Fibroblast of lung (primary cell): ENCODE data around the gene NTSR1. TPM values are rescaled to one million over a fixed set of nuclear protein-coding genes. Genes with fewer than 3 reads are reported as not detected.
A peak's percentile ranks its signal among the peaks of the same experiment; 100 is the strongest.

ENCODE experiments used
- DNase-seq, 2 donors: peaks; one replicate each; pipeline versions ENCODE4 v3.0.0 to v3.0.0-alpha.2; 2010; ENCODE audit warnings: low read depth in 2 of 2
- H2AFZ ChIP-seq: 2 replicates; pipeline ENCODE4 v1.5.1; 2012; ENCODE audit warnings: low read length, control low read depth, inconsistent platforms
- H3K27ac ChIP-seq: 2 replicates; pipeline ENCODE4 v1.5.1; 2011; ENCODE audit warnings: low read length, control low read depth; ENCODE audit not compliant: insufficient read depth
- H3K27me3 ChIP-seq: 2 replicates; pipeline ENCODE4 v1.5.1; 2011; ENCODE audit warnings: mild to moderate bottlenecking, low read length; ENCODE audit not compliant: control insufficient read depth, insufficient read depth
- H3K36me3 ChIP-seq: 2 replicates; pipeline ENCODE4 v1.5.1; 2011; ENCODE audit warnings: low read length; ENCODE audit not compliant: control insufficient read depth, insufficient read depth
- H3K4me1 ChIP-seq: 2 replicates; pipeline ENCODE4 v1.5.1; 2011; ENCODE audit warnings: low read length; ENCODE audit not compliant: control insufficient read depth, insufficient read depth; ENCODE audit errors: extremely low read depth
- H3K4me2 ChIP-seq: 2 replicates; pipeline ENCODE4 v1.5.1; 2011; ENCODE audit warnings: low read length, control low read depth; ENCODE audit not compliant: insufficient read depth; ENCODE audit errors: extremely low read depth
- H3K4me3 ChIP-seq, 4 experiments: fragments of 200-600 bp in 1 of 4; sonication (generic) in 1 of 4; replicated peaks in 1 of 4; 2 replicates each; pipeline ENCODE4 v1.5.1; 2011 to 2016; ENCODE audit warnings: low read length in 4 of 4, low read depth in 3 of 4, mild to moderate bottlenecking in 3 of 4, control low read depth in 2 of 4, inconsistent platforms in 1 of 4, mixed read lengths in 1 of 4; ENCODE audit not compliant: insufficient read depth in 1 of 4; ENCODE audit errors: control extremely low read depth in 1 of 4
- H3K79me2 ChIP-seq: 2 replicates; pipeline ENCODE4 v1.5.1; 2012; ENCODE audit warnings: mild to moderate bottlenecking, low read length, inconsistent platforms; ENCODE audit not compliant: control insufficient read depth, insufficient read depth
- H3K9ac ChIP-seq: 2 replicates; pipeline ENCODE4 v1.5.1; 2011; ENCODE audit warnings: mild to moderate bottlenecking, low read length, control low read depth; ENCODE audit not compliant: insufficient read depth
- H3K9me3 ChIP-seq: 2 replicates; pipeline ENCODE4 v1.5.1; 2012; ENCODE audit warnings: low read depth, low read length; ENCODE audit not compliant: control insufficient read depth, insufficient read depth
- H4K20me1 ChIP-seq: 2 replicates; pipeline ENCODE4 v1.5.1; 2011; ENCODE audit warnings: low read length; ENCODE audit not compliant: control insufficient read depth, insufficient read depth; ENCODE audit errors: extremely low read depth
- EZH2 ChIP-seq: IDR thresholded peaks from 2 replicates; pipeline ENCODE4 v1.5.1; 2012; ENCODE audit warnings: low read length, control low read depth, mild to moderate bottlenecking; ENCODE audit errors: missing control alignments
- polyA plus RNA-seq, 2 donors: library from polyadenylated mRNA; depleted of rRNA in 1 of 2; stranded (reverse) in 1 of 2; unstranded in 1 of 2; fragments of >200 nt; gene quantifications; 2 replicates each; pipeline ENCODE4 v1.2.1, GENCODE V29; 2011 to 2012; ENCODE audit warnings: missing spikeins in 1 of 2
- total RNA-seq: library from RNA; depleted of rRNA; stranded (reverse); fragments of >200 nt; gene quantifications from 2 replicates; pipeline ENCODE4 v1.2.1, GENCODE V29; 2014
- TF ChIP-seq, protein P1 (sequence below), 2 donors: IDR thresholded peaks in 1 of 2; conservative IDR thresholded peaks in 1 of 2; 1 replicate in 1 of 2; 2 replicates in 1 of 2; pipeline ENCODE4 v1.5.1; 2011 to 2012; ENCODE audit warnings: low read length in 2 of 2, control low read depth in 1 of 2, inconsistent platforms in 1 of 2, low read depth in 1 of 2, mild to moderate bottlenecking in 1 of 2

NTSR1 gene
- total and polyA plus RNA-seq, 2 donors (not counting 1 experiment from before 2014, with no cell fraction given), result 0.05 to 0.33 TPM

DNA sequence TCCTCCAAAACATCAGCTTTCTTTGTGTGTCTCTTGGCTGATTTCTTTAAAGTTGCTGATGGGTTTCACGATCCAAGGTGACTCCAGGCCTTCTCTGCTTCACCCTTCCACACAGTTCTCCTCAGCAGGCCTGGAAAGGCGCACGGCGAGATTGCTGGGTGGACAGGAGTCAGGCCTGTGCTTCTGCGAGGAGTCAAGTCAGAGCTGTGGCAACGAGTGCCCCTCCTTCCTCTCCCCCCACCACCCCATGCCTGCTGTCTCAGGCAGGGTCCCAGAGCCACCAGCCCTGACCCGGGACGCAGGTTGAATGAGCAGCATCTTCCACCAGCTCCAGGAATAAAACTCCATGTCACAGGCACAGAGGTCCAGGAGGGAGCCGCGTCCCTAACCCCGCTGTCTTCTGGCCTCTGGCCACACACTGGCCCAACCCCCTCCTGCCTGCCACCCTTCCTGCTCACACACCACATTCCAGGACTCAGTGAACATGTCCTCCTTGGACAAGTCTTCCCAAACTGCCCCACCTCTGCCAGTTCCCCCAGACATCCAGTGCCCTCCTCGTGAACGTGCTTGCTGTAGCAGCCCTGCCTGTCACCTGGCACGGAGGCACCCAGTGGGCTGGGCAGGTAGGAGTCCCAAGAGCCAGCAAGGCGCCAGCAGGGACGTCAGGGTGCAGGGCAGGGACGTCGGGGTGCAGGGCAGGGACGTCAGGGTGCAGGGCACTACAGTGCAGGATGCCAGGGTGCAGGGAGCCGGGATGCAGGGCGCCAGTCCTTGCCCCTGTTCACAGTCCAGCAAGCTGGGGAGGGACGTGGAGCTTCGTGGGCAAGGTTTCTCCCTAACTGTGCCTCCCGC is 7.2 kb upstream of the NTSR1 start:
- no peak overlapping the region for H3K9ac ChIP-seq
- H3K27me3 ChIP-seq, result no peaks in the 10 kb centered on the region
- no peak for DNase-seq
- no peaks in the 10 kb centered on the region for H4K20me1 ChIP-seq
- no peaks in the 10 kb centered on the region for H3K36me3 ChIP-seq
- no peak for TF ChIP-seq EZH2
- TF ChIP-seq, protein P1, sequence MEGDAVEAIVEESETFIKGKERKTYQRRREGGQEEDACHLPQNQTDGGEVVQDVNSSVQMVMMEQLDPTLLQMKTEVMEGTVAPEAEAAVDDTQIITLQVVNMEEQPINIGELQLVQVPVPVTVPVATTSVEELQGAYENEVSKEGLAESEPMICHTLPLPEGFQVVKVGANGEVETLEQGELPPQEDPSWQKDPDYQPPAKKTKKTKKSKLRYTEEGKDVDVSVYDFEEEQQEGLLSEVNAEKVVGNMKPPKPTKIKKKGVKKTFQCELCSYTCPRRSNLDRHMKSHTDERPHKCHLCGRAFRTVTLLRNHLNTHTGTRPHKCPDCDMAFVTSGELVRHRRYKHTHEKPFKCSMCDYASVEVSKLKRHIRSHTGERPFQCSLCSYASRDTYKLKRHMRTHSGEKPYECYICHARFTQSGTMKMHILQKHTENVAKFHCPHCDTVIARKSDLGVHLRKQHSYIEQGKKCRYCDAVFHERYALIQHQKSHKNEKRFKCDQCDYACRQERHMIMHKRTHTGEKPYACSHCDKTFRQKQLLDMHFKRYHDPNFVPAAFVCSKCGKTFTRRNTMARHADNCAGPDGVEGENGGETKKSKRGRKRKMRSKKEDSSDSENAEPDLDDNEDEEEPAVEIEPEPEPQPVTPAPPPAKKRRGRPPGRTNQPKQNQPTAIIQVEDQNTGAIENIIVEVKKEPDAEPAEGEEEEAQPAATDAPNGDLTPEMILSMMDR (conservative IDR thresholded peaks at IDR 0.05 in 1 of 2, IDR thresholded peaks at IDR 0.05 in 1 of 2; ENCODE audit: low read depth in 1 of 2, low read length in 2 of 2), result no peak
- H3K27ac ChIP-seq, result no peak overlapping the region
- no peaks in the 10 kb centered on the region for H3K79me2 ChIP-seq
- H3K4me2 ChIP-seq, result no peak overlapping the region
- H3K4me3 ChIP-seq, result no peak overlapping the region
- peaks cover 15% of the 10 kb centered on the region for H3K4me1 ChIP-seq
- H2AFZ ChIP-seq, result no peak overlapping the region
- no peaks in the 10 kb centered on the region for H3K9me3 ChIP-seq

DNA sequence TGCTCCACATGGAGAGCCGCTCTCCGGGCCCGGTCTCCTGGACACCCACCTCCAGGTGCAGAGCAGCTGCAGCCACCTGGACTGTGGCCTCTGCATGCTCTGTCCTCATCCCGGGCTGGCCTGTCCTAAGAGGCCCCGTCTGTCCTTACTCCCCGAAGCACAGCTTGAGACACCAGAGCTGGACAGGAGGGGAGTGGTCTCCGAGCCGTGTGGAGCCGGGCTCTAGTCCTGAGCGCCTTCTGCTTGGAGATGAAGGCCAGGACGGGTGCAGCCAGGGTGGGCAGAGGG is 6.7 kb upstream of the NTSR1 start:
- Histone ChIP-seq H3K9ac (no peak overlapping the region), H3K27ac (no peak overlapping the region), H3K36me3 (no peaks in the 10 kb centered on the region), H2AFZ (no peak overlapping the region), H3K4me3 (no peak overlapping the region), H3K4me2 (no peak overlapping the region), H3K27me3 (no peaks in the 10 kb centered on the region), H4K20me1 (no peaks in the 10 kb centered on the region), H3K4me1 (peaks cover 15% of the 10 kb centered on the region), H3K9me3 (no peaks in the 10 kb centered on the region), H3K79me2 (no peaks in the 10 kb centered on the region)
- DNase-seq, result no peak
- TF ChIP-seq, protein P1 (conservative IDR thresholded peaks at IDR 0.05 in 1 of 2, IDR thresholded peaks at IDR 0.05 in 1 of 2; ENCODE audit: low read depth in 1 of 2, low read length in 2 of 2), result no peak
- TF ChIP-seq EZH2, result no peak

DNA sequence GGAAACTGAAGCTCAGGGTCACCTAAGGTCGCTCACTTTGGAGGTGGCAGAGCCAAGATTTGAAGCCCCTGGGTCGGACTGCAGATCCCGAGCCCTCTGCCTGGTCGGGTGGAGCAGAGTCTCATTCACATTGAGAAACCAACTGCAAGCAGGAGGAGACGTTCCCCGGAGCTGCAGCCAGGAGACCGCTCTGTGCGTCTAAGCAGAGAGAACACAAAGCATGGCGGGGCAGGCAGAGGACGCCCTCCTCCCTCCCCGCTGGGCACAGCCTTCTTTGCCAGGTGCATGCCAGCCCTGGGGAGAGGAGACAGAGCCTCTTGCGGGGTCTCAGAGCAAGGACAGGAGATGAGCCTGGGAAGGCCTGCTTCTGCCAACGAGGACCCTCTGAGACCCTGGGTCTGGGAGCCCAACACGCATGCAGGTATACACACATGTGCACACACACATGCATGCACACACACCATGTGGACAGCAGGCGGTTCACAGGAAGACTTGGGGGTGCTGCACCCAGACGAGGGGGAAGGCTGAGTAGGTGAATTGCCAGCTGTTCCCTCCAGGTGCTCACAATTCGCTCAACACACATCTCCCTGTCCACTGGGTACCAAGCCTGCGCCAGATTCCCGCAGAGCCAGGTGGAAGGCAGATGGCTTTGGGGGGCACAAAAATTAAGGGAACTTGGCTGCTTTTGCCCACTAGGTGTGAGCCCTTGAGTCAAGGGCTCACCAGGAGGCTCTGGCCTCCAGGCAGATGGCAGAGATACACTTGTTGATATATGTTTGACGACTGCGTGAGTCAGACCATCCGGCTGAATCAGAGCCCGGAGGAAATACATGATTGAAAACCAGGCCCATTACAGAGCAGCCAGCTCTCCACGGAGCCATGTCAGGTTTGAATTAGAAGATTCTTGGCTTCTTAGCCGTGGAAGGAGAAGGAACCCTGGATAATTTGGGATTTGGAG is 5.5 kb upstream of the NTSR1 start:
- H2AFZ ChIP-seq, result peak overlapping the region; percentile 21

More for the DNA sequence above, 5.5 kb upstream of the NTSR1 start:
- peaks cover 2% of the 10 kb centered on the region for H3K27me3 ChIP-seq
- H3K9me3 ChIP-seq, result no peaks in the 10 kb centered on the region
- H3K9ac ChIP-seq, result no peak overlapping the region
- H4K20me1 ChIP-seq, result no peaks in the 10 kb centered on the region
- peak overlapping the region; percentile 81 for H3K27ac ChIP-seq
- peak; percentile 86 for DNase-seq
- H3K79me2 ChIP-seq, result no peaks in the 10 kb centered on the region
- H3K4me1 ChIP-seq, result peaks cover 15% of the 10 kb centered on the region
- TF ChIP-seq, protein P1 (conservative IDR thresholded peaks at IDR 0.05 in 1 of 2, IDR thresholded peaks at IDR 0.05 in 1 of 2; ENCODE audit: low read depth in 1 of 2, low read length in 2 of 2), result peak; percentile 36 to 40
- TF ChIP-seq EZH2, result no peak
- no peak overlapping the region for H3K4me2 ChIP-seq
- H3K36me3 ChIP-seq, result no peaks in the 10 kb centered on the region
- H3K4me3 ChIP-seq, result no peak overlapping the region
